WERI-Rb-1 (cell line): Measurements from ENCODE around the gene FBLN2.
A peak's percentile ranks its signal among the peaks of the same experiment; 100 is the strongest.

Experiments
- DNase-seq: peaks from one replicate; pipeline ENCODE4 v3.0.0-alpha.2; 2020
- H3K27ac ChIP-seq: fragments of 250-450 bp; sonication (Bioruptor Pico); 2 replicates; pipeline ENCODE4 v1.5.1; 2020; ENCODE audit warnings: mild to moderate bottlenecking, moderate library complexity
- H3K27me3 ChIP-seq: fragments of 250-450 bp; sonication (Bioruptor Pico); 2 replicates; pipeline ENCODE4 v1.5.1; 2021; ENCODE audit warnings: mild to moderate bottlenecking, low read depth, moderate library complexity; ENCODE audit not compliant: insufficient read depth, severe bottlenecking
- H3K36me3 ChIP-seq: fragments of 250-450 bp; sonication (Bioruptor Pico); 2 replicates; pipeline ENCODE4 v1.5.1; 2020; ENCODE audit warnings: mild to moderate bottlenecking, moderate library complexity
- H3K4me3 ChIP-seq: 2 replicates; pipeline ENCODE4 v1.5.1; 2011; ENCODE audit warnings: low read depth, mild to moderate bottlenecking, control low read depth, low read length
- H3K9me3 ChIP-seq: fragments of 250-450 bp; sonication (Bioruptor Pico); 2 replicates; pipeline ENCODE4 v1.5.1; 2021; ENCODE audit warnings: mild to moderate bottlenecking, moderate library complexity; ENCODE audit not compliant: severe bottlenecking
- CTCF ChIP-seq: IDR thresholded peaks from 2 replicates; pipeline ENCODE4 v1.5.1; 2011; ENCODE audit warnings: low read depth, mild to moderate bottlenecking, control low read depth, inconsistent platforms, low read length

Gene FBLN2

GRCh38 chr3:13537244-13537908 is 11.5 kb upstream of the FBLN2 start:
- Histone ChIP-seq H3K9me3 (no peaks in the 10 kb centered on the region), H3K27me3 (no peaks in the 10 kb centered on the region), H3K27ac (no peak overlapping the region), H3K4me3 (no peak overlapping the region), H3K36me3 (no peaks in the 10 kb centered on the region)
- DNase-seq, result no peak
- no peak for TF ChIP-seq CTCF

GRCh38 chr3:13537909-13538296 is 11.0 kb upstream of the FBLN2 start:
- Histone ChIP-seq H3K36me3 (no peaks in the 10 kb centered on the region), H3K27me3 (no peaks in the 10 kb centered on the region), H3K9me3 (no peaks in the 10 kb centered on the region), H3K27ac (no peak overlapping the region), H3K4me3 (no peak overlapping the region)
- no peak for TF ChIP-seq CTCF
- no peak for DNase-seq

- H3K27ac ChIP-seq, result no peak overlapping the region
- TF ChIP-seq CTCF, result 0 out of 2 replicates have a peak, but pooled peaks have one; percentile 12
- H3K27me3 ChIP-seq, result no peaks in the 10 kb centered on the region
- no peak for DNase-seq
- no peak overlapping the region for H3K4me3 ChIP-seq
- no peaks in the 10 kb centered on the region for H3K9me3 ChIP-seq
- no peaks in the 10 kb centered on the region for H3K36me3 ChIP-seq
Measured at GRCh38 chr3:13538520-13539291, 10.2 kb upstream of the FBLN2 start.

GRCh38 chr3:13539292-13539638 is 9.7 kb upstream of the FBLN2 start:
- Histone ChIP-seq H3K9me3 (no peaks in the 10 kb centered on the region), H3K27ac (no peak overlapping the region), H3K36me3 (no peaks in the 10 kb centered on the region), H3K4me3 (no peak overlapping the region), H3K27me3 (no peaks in the 10 kb centered on the region)
- no peak for DNase-seq
- no peak for TF ChIP-seq CTCF

GRCh38 chr3:13539671-13540070 is 9.3 kb upstream of the FBLN2 start:
- DNase-seq, result no peak
- H3K9me3 ChIP-seq, result no peaks in the 10 kb centered on the region
- no peaks in the 10 kb centered on the region for H3K36me3 ChIP-seq
- TF ChIP-seq CTCF, result no peak
- H3K4me3 ChIP-seq, result no peak overlapping the region
- no peak overlapping the region for H3K27ac ChIP-seq
- H3K27me3 ChIP-seq, result no peaks in the 10 kb centered on the region
